Aorta (tissue), 5 donors: ENCODE measurements around the gene PIGO. TPM values are rescaled to one million over a fixed set of nuclear protein-coding genes. Genes with fewer than 3 reads are reported as not detected.

Experiments
- ATAC-seq: fragments of 200-7000 bp; cut with Tn5 transposase; one replicate; pipeline ENCODE4 v1.9.1; 2022; ENCODE audit warnings: moderate library complexity; ENCODE audit not compliant: low FRiP score
- DNase-seq, 2 donors: peaks; one replicate each; pipeline ENCODE4 v3.0.0-alpha.2; 2020
- H3K27ac ChIP-seq, 2 donors: one replicate each; pipeline ENCODE4 v1.5.1; 2013; ENCODE audit warnings: low read length in 2 of 2, mild to moderate bottlenecking in 2 of 2, moderate library complexity in 2 of 2, control low read depth in 1 of 2, inconsistent platforms in 1 of 2, low read depth in 1 of 2
- H3K27me3 ChIP-seq, 2 donors: one replicate each; pipeline ENCODE4 v1.6.1; 2013; ENCODE audit warnings: control low read depth in 1 of 2, low read length in 1 of 2, mild to moderate bottlenecking in 1 of 2, moderate library complexity in 1 of 2; ENCODE audit not compliant: insufficient read depth in 2 of 2, control insufficient read depth in 1 of 2
- H3K36me3 ChIP-seq, 2 donors: one replicate each; pipeline ENCODE4 v1.6.1; 2013; ENCODE audit warnings: control low read depth in 1 of 2, low read length in 1 of 2, mild to moderate bottlenecking in 1 of 2; ENCODE audit not compliant: insufficient read depth in 2 of 2, control insufficient read depth in 1 of 2
- H3K4me1 ChIP-seq, 2 donors: one replicate each; pipeline ENCODE4 v1.6.1; 2013; ENCODE audit warnings: low read length in 2 of 2, control low read depth in 1 of 2, mild to moderate bottlenecking in 1 of 2, moderate library complexity in 1 of 2; ENCODE audit not compliant: insufficient read depth in 2 of 2, control insufficient read depth in 1 of 2
- H3K4me3 ChIP-seq, 2 donors: one replicate each; pipeline ENCODE4 v1.5.1; 2013; ENCODE audit warnings: low read length in 2 of 2, control low read depth in 1 of 2, mild to moderate bottlenecking in 1 of 2
- H3K9me3 ChIP-seq: one replicate; pipeline ENCODE4 v1.6.1; 2013; ENCODE audit warnings: mild to moderate bottlenecking, low read length; ENCODE audit not compliant: control insufficient read depth
- WGBS, 2 donors: extraction: QIAGEN DNeasy Blood & Tissue Kit; methylation state at CpG; one replicate each; pipeline ENCODE4 v1.1.7; 2013; 5-methylcytosine and 5-hydroxymethylcytosine counted together
- intact Hi-C, 2 donors: fragments of 100-400 bp; cut with DNase I; formaldehyde crosslinking; loops; one replicate each; pipeline versions ENCODE4 v1.14.2 to v1.15.0; 2022
- polyA plus RNA-seq, 2 donors: library from polyadenylated mRNA; stranded (reverse); fragments of 200-250 nt; gene quantifications; one replicate each; pipeline ENCODE4 v1.2.3, GENCODE V29; 2013
- total RNA-seq, 2 donors: library from RNA; stranded (reverse); fragmentation: NEBNext Ultra II Directional; extraction: Animal tissue kit (Norgen Biotek cat#: 25700); gene quantifications; one replicate each; pipeline ENCODE4 v1.2.1, GENCODE V29; 2021
- donor health status: healthy with polysubstance abuse.
- donor health status: Bipolar disorder and iron deficiency.
- donor health status: DM: no; HTN: no; CAD: no.
- donor health status: DM: no; HTN: no; CAD: no.
- donor health status: DM: yes; HTN: yes; CAD: no.

PIGO gene
- total and polyA plus RNA-seq, 4 donors: 8.8 to 22.5 (median 14.4) TPM

GRCh38 chr9:35054185-35054835 is 42.1 kb downstream of the PIGO start:
- Histone ChIP-seq H3K27me3 (no peaks in the 10 kb centered on the region), H3K4me1 (no peaks in the 10 kb centered on the region), H3K36me3 (peaks cover 5 to 13% of the 10 kb centered on the region in 2 donors), H3K9me3 (no peaks in the 10 kb centered on the region), H3K4me3 (no peak overlapping the region), H3K27ac (no peak overlapping the region)
- no peak for DNase-seq
- intact Hi-C loops: loop anchor here in 1 of 2 donors (5.0 kb wide), 1 partner anchor 157 kb away; a partner anchor contains a TSS
- no peak for ATAC-seq
- WGBS, 2 donors: 56 to 79% methylated on average over 5 of the region's 5 CpGs

GRCh38 chr9:35051069-35051967 is 45.1 kb downstream of the PIGO start:
- Histone ChIP-seq H3K4me3 (no peak overlapping the region), H3K9me3 (no peaks in the 10 kb centered on the region), H3K36me3 (no peaks in the 10 kb centered on the region), H3K4me1 (no peaks in the 10 kb centered on the region), H3K27me3 (no peaks in the 10 kb centered on the region), H3K27ac (no peak overlapping the region)
- ATAC-seq: no peak
- WGBS, 2 donors: 75 to 78% methylated on average over 7 of the region's 7 CpGs
- DNase-seq: no peak
- intact Hi-C loops: loop anchor here in 1 of 2 donors (5.0 kb wide), 1 partner anchor 154 kb away; a partner anchor contains a TSS

- WGBS, 2 donors: 80 to 90% methylated on average over 6 of the region's 6 CpGs
- Histone ChIP-seq H3K27me3 (no peaks in the 10 kb centered on the region), H3K4me3 (no peak overlapping the region), H3K4me1 (no peaks in the 10 kb centered on the region), H3K36me3 (no peaks in the 10 kb centered on the region), H3K9me3 (no peaks in the 10 kb centered on the region), H3K27ac (no peak overlapping the region)
- ATAC-seq (no peak), DNase-seq (no peak)
- intact Hi-C loops: no loop called here
Observed at GRCh38 chr9:35048511-35048910, 47.9 kb downstream of the PIGO start.

- Histone ChIP-seq H3K9me3 (no peaks in the 10 kb centered on the region), H3K36me3 (peaks cover 0 to 4% of the 10 kb centered on the region in 2 donors), H3K27me3 (no peaks in the 10 kb centered on the region), H3K4me1 (no peaks in the 10 kb centered on the region), H3K4me3 (no peak overlapping the region), H3K27ac (no peak overlapping the region)
- DNase-seq (no peak), ATAC-seq (no peak)
- intact Hi-C loops: no loop called here
- WGBS, 2 donors: 54 to 58% methylated on average over 3 of the region's 3 CpGs
Observed at GRCh38 chr9:35044071-35044470, 52.3 kb downstream of the PIGO start.

GRCh38 chr9:35042891-35043545 is 53.4 kb downstream of the PIGO start:
- WGBS, 2 donors: 89 to 91% methylated on average over 6 of the region's 6 CpGs
- no peaks in the 10 kb centered on the region for H3K4me1 ChIP-seq
- DNase-seq (no peak), ATAC-seq (no peak)
- H3K4me3 ChIP-seq: no peak overlapping the region
- intact Hi-C loops: no loop called here
- no peak overlapping the region for H3K27ac ChIP-seq
- no peaks in the 10 kb centered on the region for H3K27me3 ChIP-seq
- no peaks in the 10 kb centered on the region for H3K9me3 ChIP-seq
- peaks cover 0 to 4% of the 10 kb centered on the region in 2 donors for H3K36me3 ChIP-seq

- Histone ChIP-seq H3K27me3 (no peaks in the 10 kb centered on the region), H3K4me1 (no peaks in the 10 kb centered on the region), H3K9me3 (no peaks in the 10 kb centered on the region), H3K36me3 (peaks cover 0 to 4% of the 10 kb centered on the region in 2 donors), H3K4me3 (no peak overlapping the region), H3K27ac (no peak overlapping the region)
- intact Hi-C loops: no loop called here
- 92 to 93% methylated on average over 3 of the region's 3 CpGs for WGBS, 2 donors
- ATAC-seq (no peak), DNase-seq (no peak)
Observed at GRCh38 chr9:35042081-35042604, 54.2 kb downstream of the PIGO start.

Other genes with a start within 250 kb of the PIGO start
- gene PHF24, start 138.3 kb downstream of the PIGO start, total RNA-seq: under 1 TPM; 0.57 to 0.88 TPM
- gene PHF24, start 138.3 kb downstream of the PIGO start, polyA plus RNA-seq: not detected
- 10 to 100 TPM; 33.7 to 96.0 TPM for gene DNAJB5, start 106.8 kb downstream of the PIGO start, total RNA-seq
- gene DNAJB5, start 106.8 kb downstream of the PIGO start, polyA plus RNA-seq: 10 to 100 TPM; 15.7 to 29.2 TPM
- gene VCP, start 24.0 kb downstream of the PIGO start, total RNA-seq: 100 to 1,000 TPM; 187 to 192 TPM
- 10 to 100 TPM; 50.5 to 70.9 TPM for gene VCP, start 24.0 kb downstream of the PIGO start, polyA plus RNA-seq
- gene FANCG, start 16.6 kb downstream of the PIGO start, total RNA-seq: 10 to 100 TPM in 1 of 2 donors, 1 to 10 TPM in 1; 7.8 to 17.8 TPM
- 10 to 100 TPM in 1 of 2 donors, 1 to 10 TPM in 1; 3.6 to 17.3 TPM for gene FANCG, start 16.6 kb downstream of the PIGO start, polyA plus RNA-seq
- gene STOML2, start 6.5 kb upstream of the PIGO start, total RNA-seq: 10 to 100 TPM; 47.2 to 49.2 TPM
- gene STOML2, start 6.5 kb upstream of the PIGO start, polyA plus RNA-seq: 10 to 100 TPM; 74.5 to 85.3 TPM
- gene ATOSB, start 19.3 kb upstream of the PIGO start, total RNA-seq: 10 to 100 TPM; 25.4 to 29.6 TPM
- gene ATOSB, start 19.3 kb upstream of the PIGO start, polyA plus RNA-seq: 10 to 100 TPM; 11.8 to 34.0 TPM
- 10 to 100 TPM; 30.6 to 33.7 TPM for gene UNC13B, start 65.4 kb upstream of the PIGO start, total RNA-seq
- gene UNC13B, start 65.4 kb upstream of the PIGO start, polyA plus RNA-seq: 10 to 100 TPM in 1 of 2 donors, 1 to 10 TPM in 1; 8.0 to 30.0 TPM